Measurements from ENCODE around the gene RFC2.
A peak's percentile ranks its signal among the peaks of the same experiment; 100 is the strongest.

The RFC2 gene

DNA sequence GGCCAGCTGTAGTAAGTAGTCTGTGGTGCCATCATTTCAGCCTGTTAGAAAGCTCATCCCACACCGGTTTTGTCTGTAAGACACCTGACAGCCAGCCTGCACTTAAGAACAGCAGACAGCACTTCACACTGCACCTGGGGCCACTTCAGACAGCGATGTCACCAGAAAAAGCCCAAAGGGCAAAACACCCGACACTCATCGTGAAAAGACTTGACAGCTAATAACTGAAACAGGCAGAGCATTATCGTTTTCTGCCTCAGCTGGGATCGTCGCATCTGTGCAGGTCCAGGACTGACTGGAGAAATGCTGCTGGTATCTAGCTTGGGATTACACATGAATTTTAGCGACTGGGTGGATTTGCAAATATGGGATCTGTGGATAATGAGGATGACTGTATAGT, 61.1 kb downstream of the RFC2 start:
- H3K4me3 Mint-ChIP-seq: no peak overlapping the region
- H3K27ac Mint-ChIP-seq: no peak overlapping the region
- H3K9me3 Mint-ChIP-seq: no peaks in the 10 kb centered on the region
- peaks cover 12% of the 10 kb centered on the region for H3K4me1 Mint-ChIP-seq (ENCODE audit: low read depth)
- peaks cover 94% of the 10 kb centered on the region for H3K36me3 Mint-ChIP-seq (ENCODE audit: low read depth)
- no peaks in the 10 kb centered on the region for H3K27me3 Mint-ChIP-seq
- intact Hi-C loops (cut with micrococcal nuclease): no loop called here

GRCh38 chr7:74191231-74191630, 63.0 kb downstream of the RFC2 start:
- Mint-ChIP-seq H3K27ac (no peak overlapping the region), H3K36me3 (ENCODE audit: low read depth) (peaks cover 100% of the 10 kb centered on the region), H3K4me3 (no peak overlapping the region), H3K27me3 (no peaks in the 10 kb centered on the region), H3K4me1 (ENCODE audit: low read depth) (peaks cover 25% of the 10 kb centered on the region), H3K9me3 (no peaks in the 10 kb centered on the region)
- intact Hi-C loops (cut with micrococcal nuclease): no loop called here

DNA sequence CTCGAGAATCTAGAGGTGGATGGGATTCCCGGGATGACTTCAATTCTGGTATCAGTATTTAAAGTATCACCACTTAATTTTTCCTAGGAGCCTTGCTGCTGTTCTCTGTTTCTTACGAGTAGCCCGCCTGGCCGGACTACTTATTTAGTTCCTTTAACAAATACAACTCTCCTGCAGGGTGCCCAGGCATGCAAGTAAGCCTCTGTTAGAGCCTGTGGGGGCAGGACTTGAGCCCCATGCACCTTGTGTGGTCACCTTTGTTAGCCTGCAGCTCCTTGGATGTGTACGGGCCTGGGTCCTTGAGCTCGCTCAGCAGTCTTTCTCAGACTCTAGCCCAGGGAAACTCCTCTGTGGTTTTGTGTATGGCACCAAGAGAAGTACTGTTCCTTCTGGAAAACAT, 63.9 kb downstream of the RFC2 start:
- Mint-ChIP-seq H3K9me3 (no peaks in the 10 kb centered on the region), H3K27ac (no peak overlapping the region), H3K36me3 (ENCODE audit: low read depth) (peaks cover 92% of the 10 kb centered on the region), H3K27me3 (no peaks in the 10 kb centered on the region), H3K4me3 (no peak overlapping the region), H3K4me1 (ENCODE audit: low read depth) (peaks cover 31% of the 10 kb centered on the region)
- intact Hi-C loops (cut with micrococcal nuclease): no loop called here

- intact Hi-C loops (cut with micrococcal nuclease): no loop called here
- Mint-ChIP-seq H3K4me1 (ENCODE audit: low read depth) (peaks cover 40% of the 10 kb centered on the region), H3K36me3 (ENCODE audit: low read depth) (peaks cover 86% of the 10 kb centered on the region), H3K9me3 (no peaks in the 10 kb centered on the region), H3K27ac (no peak overlapping the region), H3K27me3 (no peaks in the 10 kb centered on the region), H3K4me3 (no peak overlapping the region)
Observed at GRCh38 chr7:74187915-74188675, 66.1 kb downstream of the RFC2 start.

DNA sequence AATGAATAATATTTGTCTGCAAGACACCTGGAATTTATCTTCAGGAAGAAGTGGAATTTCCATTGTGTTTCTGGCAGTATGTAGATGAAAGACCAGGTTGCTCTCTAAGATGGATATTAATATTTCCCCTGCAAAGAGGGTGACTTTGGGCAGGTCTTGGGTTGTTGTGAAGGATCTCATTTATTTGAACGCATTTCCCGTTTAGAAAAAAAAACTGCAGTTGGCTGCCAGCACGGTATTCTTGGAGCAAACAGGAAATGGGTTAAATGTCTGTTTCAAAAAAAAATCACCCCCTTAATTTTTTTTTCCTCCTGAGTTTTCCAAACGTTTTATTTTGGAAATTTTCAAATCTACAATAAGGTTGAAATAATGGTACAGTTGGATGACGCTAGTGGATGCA, 68.6 kb downstream of the RFC2 start:
- Mint-ChIP-seq H3K36me3 (ENCODE audit: low read depth) (peaks cover 85% of the 10 kb centered on the region), H3K9me3 (no peaks in the 10 kb centered on the region), H3K4me1 (ENCODE audit: low read depth) (peaks cover 62% of the 10 kb centered on the region)

DNA sequence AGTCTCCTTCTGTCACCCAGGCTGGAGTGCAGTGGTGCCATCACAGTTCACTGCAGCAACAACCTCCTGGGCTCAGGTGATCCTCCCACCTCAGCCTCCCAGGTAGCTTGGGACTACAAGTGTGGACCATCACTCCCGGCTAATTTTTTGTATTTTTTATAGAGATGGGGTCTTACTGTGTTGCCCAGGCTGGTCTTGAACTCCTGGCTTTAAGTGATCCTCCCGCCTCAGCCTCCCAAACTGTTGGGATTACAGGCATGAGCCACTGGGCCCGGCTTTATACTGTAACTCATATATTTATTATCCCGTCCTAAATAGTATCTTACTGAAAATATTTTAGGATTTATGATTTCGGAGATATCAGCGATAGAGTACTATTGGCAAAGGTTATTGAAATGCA, 69.2 kb downstream of the RFC2 start:
- H3K4me1 Mint-ChIP-seq (ENCODE audit: low read depth): peaks cover 66% of the 10 kb centered on the region
- peaks cover 83% of the 10 kb centered on the region for H3K36me3 Mint-ChIP-seq (ENCODE audit: low read depth)
- no peak overlapping the region for H3K4me3 Mint-ChIP-seq
- no peaks in the 10 kb centered on the region for H3K27me3 Mint-ChIP-seq
- intact Hi-C loops (cut with micrococcal nuclease): no loop called here
- no peaks in the 10 kb centered on the region for H3K9me3 Mint-ChIP-seq
- no peak overlapping the region for H3K27ac Mint-ChIP-seq

More for the DNA sequence above, 68.6 kb downstream of the RFC2 start:
- intact Hi-C loops (cut with micrococcal nuclease): no loop called here
- no peak overlapping the region for H3K27ac Mint-ChIP-seq
- no peak overlapping the region for H3K4me3 Mint-ChIP-seq
- H3K27me3 Mint-ChIP-seq: no peaks in the 10 kb centered on the region

DNA sequence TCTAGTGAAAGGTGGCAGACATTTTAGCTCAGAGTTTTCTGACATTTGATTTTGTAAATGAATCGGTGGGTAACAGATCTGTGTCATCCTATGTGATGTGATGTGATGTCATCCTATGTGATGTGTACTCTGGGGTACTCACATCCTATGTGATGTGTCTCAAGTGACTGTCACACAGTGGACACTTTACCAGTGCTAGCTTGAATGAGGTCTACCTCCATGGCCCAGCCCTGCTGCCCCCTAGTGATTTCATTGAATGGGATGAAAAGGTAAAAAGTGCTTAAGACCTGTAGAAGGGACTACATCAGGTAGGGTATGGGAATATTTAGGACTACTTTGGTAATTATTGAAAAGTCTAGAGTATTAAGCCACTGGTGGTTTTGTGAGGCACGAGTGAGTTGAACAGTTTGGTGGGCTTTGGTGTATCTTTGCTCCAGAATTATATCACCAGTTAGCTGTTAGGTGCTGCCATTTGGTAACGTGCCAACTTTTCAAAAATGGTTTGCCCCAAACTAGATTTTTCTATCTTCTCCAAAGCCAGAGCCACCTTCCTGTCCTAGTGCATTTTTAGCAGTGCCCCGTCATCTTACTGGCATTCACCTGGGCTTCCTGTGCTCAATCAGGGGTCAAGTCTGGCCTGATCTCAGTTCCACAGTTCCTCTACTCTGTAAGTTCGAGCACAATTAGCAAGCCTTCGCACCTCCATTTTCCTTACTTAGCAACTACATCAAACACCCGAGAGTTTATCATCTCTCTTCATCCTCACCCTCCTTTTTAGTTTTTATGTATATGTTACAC, 70.3 kb downstream of the RFC2 start:
- Mint-ChIP-seq H3K9me3 (no peaks in the 10 kb centered on the region), H3K27ac (no peak overlapping the region), H3K4me3 (no peak overlapping the region), H3K36me3 (ENCODE audit: low read depth) (peaks cover 82% of the 10 kb centered on the region), H3K4me1 (ENCODE audit: low read depth) (peaks cover 71% of the 10 kb centered on the region), H3K27me3 (no peaks in the 10 kb centered on the region)
- intact Hi-C loops (cut with micrococcal nuclease): no loop called here

DNA sequence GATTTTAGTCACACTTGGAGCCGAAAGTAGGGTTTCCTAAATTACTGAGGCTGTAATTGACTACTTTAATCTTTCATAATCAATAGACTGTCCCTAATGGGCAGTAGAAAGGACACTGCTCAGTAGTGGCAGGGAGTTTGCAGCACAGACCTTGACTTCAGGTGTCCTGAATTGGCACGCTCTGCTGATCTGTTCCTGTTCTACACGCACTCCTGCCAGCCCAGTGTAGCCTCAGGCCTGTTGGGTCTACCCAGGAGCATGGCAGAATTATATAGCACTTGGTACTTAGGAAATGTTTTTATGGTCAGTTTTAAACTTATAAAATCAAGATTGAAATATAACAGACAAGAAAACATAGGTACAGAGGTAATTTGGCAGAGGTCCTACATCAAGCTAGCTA, 71.1 kb downstream of the RFC2 start:
- peaks cover 80% of the 10 kb centered on the region for H3K36me3 Mint-ChIP-seq (ENCODE audit: low read depth)
- H3K27me3 Mint-ChIP-seq: no peaks in the 10 kb centered on the region
- peak overlapping the region; percentile 9 for H3K27ac Mint-ChIP-seq
- no peak overlapping the region for H3K4me3 Mint-ChIP-seq
- intact Hi-C loops (cut with micrococcal nuclease): no loop called here
- H3K4me1 Mint-ChIP-seq (ENCODE audit: low read depth): peaks cover 73% of the 10 kb centered on the region
- H3K9me3 Mint-ChIP-seq: no peaks in the 10 kb centered on the region

DNA sequence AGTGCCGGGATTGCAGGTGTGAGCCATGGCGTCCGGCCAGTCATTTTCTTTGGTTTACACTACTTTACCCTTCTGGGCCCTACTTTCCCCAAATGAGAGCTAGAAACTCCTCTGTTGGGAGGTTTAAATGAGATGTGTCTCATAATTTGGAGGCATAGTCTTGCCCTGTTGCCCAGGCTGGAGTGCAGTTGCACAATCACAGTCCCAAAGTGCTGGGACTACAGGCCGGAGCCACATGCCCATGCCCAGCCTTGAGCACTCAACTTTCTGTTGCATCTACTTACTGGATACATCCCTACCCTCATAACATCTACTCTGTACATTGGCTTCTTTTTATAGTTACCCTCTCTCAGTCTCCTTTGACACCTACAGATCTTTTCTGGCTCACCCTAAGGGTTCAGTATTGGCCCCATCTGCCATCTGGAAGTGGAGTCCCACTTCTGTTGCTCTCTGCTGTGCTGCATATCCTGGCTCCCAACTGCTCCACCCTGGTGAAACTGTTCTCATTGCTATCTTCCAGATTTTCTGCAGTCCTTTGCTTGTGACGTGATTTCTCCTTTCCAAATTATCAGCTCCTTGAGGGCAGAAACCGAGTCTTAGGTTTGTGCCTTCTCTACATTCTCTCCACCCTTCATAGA, 71.6 kb downstream of the RFC2 start:
- Mint-ChIP-seq H3K27me3 (no peaks in the 10 kb centered on the region), H3K4me3 (no peak overlapping the region), H3K36me3 (ENCODE audit: low read depth) (peaks cover 80% of the 10 kb centered on the region), H3K4me1 (ENCODE audit: low read depth) (peaks cover 74% of the 10 kb centered on the region), H3K27ac (peak overlapping the region; percentile 9), H3K9me3 (no peaks in the 10 kb centered on the region)
- intact Hi-C loops (cut with micrococcal nuclease): no loop called here

GRCh38 chr7:74181821-74182220, 72.4 kb downstream of the RFC2 start:
- H3K27ac Mint-ChIP-seq: no peak overlapping the region
- no peaks in the 10 kb centered on the region for H3K9me3 Mint-ChIP-seq
- peaks cover 78% of the 10 kb centered on the region for H3K36me3 Mint-ChIP-seq (ENCODE audit: low read depth)
- no peaks in the 10 kb centered on the region for H3K27me3 Mint-ChIP-seq
- H3K4me1 Mint-ChIP-seq (ENCODE audit: low read depth): peaks cover 72% of the 10 kb centered on the region
- intact Hi-C loops (cut with micrococcal nuclease): no loop called here
- no peak overlapping the region for H3K4me3 Mint-ChIP-seq
